Measurements from ENCODE around the gene RNF214. TPM values are rescaled to one million over a fixed set of nuclear protein-coding genes. Genes with fewer than 3 reads are reported as not detected.

RNF214 gene
- total RNA-seq, 4 donors from 2014 or later: 13.2 to 17.9 (median 13.9) TPM

DNA sequence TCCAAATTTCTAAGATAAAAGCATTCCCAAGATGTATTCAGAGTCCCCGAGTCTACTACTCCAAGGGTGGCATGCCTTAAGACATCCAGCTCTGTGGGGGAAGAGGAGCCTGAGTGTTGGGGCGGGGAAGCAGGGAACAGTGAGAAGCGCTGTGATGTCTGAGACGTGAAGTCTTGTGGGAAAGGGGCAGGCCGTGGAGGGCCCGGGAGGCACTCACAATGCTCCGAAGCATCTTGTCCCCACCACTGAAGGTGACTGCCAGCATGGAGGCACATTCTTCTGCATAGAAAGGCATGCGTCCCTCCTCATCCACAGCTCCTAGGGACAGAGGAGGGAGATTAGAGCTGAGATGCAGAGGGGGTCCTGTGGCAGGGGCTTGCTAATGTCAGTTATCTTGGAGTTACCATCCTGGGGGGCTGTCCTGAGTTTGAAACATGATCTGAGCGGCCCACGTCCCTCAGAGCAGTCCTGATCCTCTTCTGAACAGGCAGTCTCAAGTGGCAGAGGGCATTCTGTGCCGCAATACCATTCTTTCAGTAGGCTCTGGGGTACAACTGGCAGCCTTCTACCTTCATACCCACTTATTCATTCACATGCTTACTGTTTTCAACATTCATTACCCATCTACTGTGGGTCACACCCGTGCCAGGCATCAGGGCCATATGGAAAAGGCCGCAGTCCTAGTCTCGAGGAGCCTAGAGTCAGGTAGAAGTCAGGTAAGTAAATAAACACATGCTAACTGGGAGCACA is 9.3 kb upstream of the RNF214 start:
- no peak for TF ChIP-seq CTCF (IDR thresholded peaks at IDR 0.05; ENCODE audit: low read depth)

GRCh38 chr11:117223741-117224689 is 8.5 kb upstream of the RNF214 start:
- no peak for TF ChIP-seq CTCF (IDR thresholded peaks at IDR 0.05; ENCODE audit: low read depth)

GRCh38 chr11:117225553-117226170 is 6.8 kb upstream of the RNF214 start:
- no peak for TF ChIP-seq CTCF (IDR thresholded peaks at IDR 0.05; ENCODE audit: low read depth)

DNA sequence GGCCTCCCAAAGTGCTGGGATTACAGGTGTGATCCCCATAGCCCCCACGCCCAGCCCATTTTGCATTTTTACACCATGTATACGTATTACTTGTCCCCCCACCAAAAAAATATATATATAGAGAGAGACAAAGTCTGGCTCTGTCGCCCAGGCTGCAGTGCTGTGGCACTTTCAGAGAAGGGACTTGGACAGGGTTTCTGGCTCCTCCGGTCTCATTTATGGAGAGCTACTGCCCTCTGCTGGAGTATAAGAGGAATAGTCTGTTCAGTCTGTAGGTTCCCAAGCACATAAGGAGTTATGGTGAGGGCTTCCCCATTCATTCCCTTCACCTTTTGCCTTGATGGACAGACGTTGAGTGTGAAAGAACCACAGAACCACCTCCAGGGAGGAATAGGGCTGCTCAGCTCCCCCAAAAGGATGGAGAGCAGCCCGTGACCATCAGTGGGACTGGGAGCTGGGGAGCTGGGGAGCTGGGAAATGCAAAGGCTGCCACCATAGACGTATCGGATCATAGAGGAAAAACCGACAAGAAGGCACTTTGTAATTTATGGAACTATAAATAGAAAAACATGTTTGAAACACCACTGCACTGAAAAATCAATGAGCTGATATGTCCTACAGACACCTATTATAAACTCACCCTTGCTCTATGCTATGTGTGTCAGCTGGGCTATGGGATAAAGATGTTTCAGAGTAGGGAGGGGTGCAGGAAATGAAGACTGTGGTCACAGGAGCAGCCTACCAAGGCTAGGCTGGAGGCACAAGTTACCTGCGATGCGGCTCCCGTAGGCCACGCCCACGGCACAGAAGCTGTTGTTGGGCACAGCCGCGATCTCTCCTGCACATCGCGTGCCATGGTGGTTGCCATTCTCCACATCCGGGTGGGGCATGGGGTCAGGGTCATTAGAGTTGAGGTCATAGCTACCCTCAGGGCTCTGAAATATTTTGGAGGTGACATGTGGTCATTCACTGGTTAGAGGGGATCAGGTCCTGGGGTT is 5.8 kb upstream of the RNF214 start:
- no peak for TF ChIP-seq CTCF (IDR thresholded peaks at IDR 0.05; ENCODE audit: low read depth)

GRCh38 chr11:117228091-117228490 is 4.4 kb upstream of the RNF214 start:
- no peak for TF ChIP-seq CTCF (IDR thresholded peaks at IDR 0.05; ENCODE audit: low read depth)

- no peak for TF ChIP-seq CTCF (IDR thresholded peaks at IDR 0.05; ENCODE audit: low read depth)
Measured at GRCh38 chr11:117229411-117229810, 3.1 kb upstream of the RNF214 start.
